Measurements from ENCODE around the gene PUS3.
"Not testable (repeated sequence)": the region's sequence is repeated elsewhere in the genome, so short reads cannot be mapped to it uniquely, and the experiment has no call there.

The PUS3 gene

GRCh38 chr11:125922156-125922555 lies 19.1 kb upstream of the PUS3 start:
- Histone ChIP-seq H3K9me3 (no peaks in the 10 kb centered on the region), H3K27ac (no peak overlapping the region), H3K36me3 (no peaks in the 10 kb centered on the region), H3K4me3 (ENCODE audit: low read depth in 1 of 2, low read length in 1 of 2) (no peak overlapping the region), H3K4me1 (ENCODE audit: control insufficient read depth in 1 of 2, insufficient read depth in 1 of 2, low read depth in 1 of 2, low read length in 1 of 2) (no peaks in the 10 kb centered on the region), H3K27me3 (peaks cover 20% of the 10 kb centered on the region)
- TF ChIP-seq CTCF (IDR thresholded peaks at IDR 0.05), result no peak

- H3K9me3 ChIP-seq, result no peaks in the 10 kb centered on the region
- H3K27me3 ChIP-seq, result peaks cover 28% of the 10 kb centered on the region
- H3K27ac ChIP-seq, result no peak overlapping the region
- no peaks in the 10 kb centered on the region for H3K4me1 ChIP-seq (ENCODE audit: control insufficient read depth in 1 of 2, insufficient read depth in 1 of 2, low read depth in 1 of 2, low read length in 1 of 2)
- H3K36me3 ChIP-seq, result no peaks in the 10 kb centered on the region
- TF ChIP-seq CTCF (IDR thresholded peaks at IDR 0.05), result no peak
- no peak overlapping the region for H3K4me3 ChIP-seq (ENCODE audit: low read depth in 1 of 2, low read length in 1 of 2)
Observed at GRCh38 chr11:125921042-125921441, 18.0 kb upstream of the PUS3 start.

- TF ChIP-seq CTCF (IDR thresholded peaks at IDR 0.05), result no peak
- Histone ChIP-seq H3K27ac (no peak overlapping the region), H3K9me3 (no peaks in the 10 kb centered on the region), H3K36me3 (no peaks in the 10 kb centered on the region), H3K27me3 (peaks cover 28% of the 10 kb centered on the region), H3K4me1 (ENCODE audit: control insufficient read depth in 1 of 2, insufficient read depth in 1 of 2, low read depth in 1 of 2, low read length in 1 of 2) (no peaks in the 10 kb centered on the region), H3K4me3 (ENCODE audit: low read depth in 1 of 2, low read length in 1 of 2) (no peak overlapping the region)
Observed at GRCh38 chr11:125918140-125918840, 15.3 kb upstream of the PUS3 start.

GRCh38 chr11:125916683-125917347 lies 13.8 kb upstream of the PUS3 start:
- Histone ChIP-seq H3K4me3 (ENCODE audit: low read depth in 1 of 2, low read length in 1 of 2) (no peak overlapping the region), H3K27me3 (peaks cover 23% of the 10 kb centered on the region), H3K4me1 (ENCODE audit: control insufficient read depth in 1 of 2, insufficient read depth in 1 of 2, low read depth in 1 of 2, low read length in 1 of 2) (no peaks in the 10 kb centered on the region), H3K9me3 (no peaks in the 10 kb centered on the region), H3K27ac (no peak overlapping the region), H3K36me3 (no peaks in the 10 kb centered on the region)
- TF ChIP-seq CTCF (IDR thresholded peaks at IDR 0.05), result no peak

- peaks cover 34% of the 10 kb centered on the region for H3K27me3 ChIP-seq
- not testable (repeated sequence) for H3K4me3 ChIP-seq (ENCODE audit: low read depth in 1 of 2, low read length in 1 of 2); H3K4me1 ChIP-seq (ENCODE audit: control insufficient read depth in 1 of 2, insufficient read depth in 1 of 2, low read depth in 1 of 2, low read length in 1 of 2); H3K27ac ChIP-seq; H3K36me3 ChIP-seq; H3K9me3 ChIP-seq
Observed at GRCh38 chr11:125914601-125915000, 11.6 kb upstream of the PUS3 start.

- H3K4me3 ChIP-seq (ENCODE audit: low read depth in 1 of 2, low read length in 1 of 2), result no peak overlapping the region
- H3K9me3 ChIP-seq, result no peaks in the 10 kb centered on the region
- H3K27ac ChIP-seq, result no peak overlapping the region
- no peaks in the 10 kb centered on the region for H3K36me3 ChIP-seq
- TF ChIP-seq CTCF (IDR thresholded peaks at IDR 0.05), result no peak
- no peaks in the 10 kb centered on the region for H3K4me1 ChIP-seq (ENCODE audit: control insufficient read depth in 1 of 2, insufficient read depth in 1 of 2, low read depth in 1 of 2, low read length in 1 of 2)
- H3K27me3 ChIP-seq, result peaks cover 54% of the 10 kb centered on the region
Observed at GRCh38 chr11:125910226-125910849, 7.3 kb upstream of the PUS3 start.
